H1 (cell line): ENCODE measurements around the gene SMYD3. TPM values are rescaled to one million over a fixed set of nuclear protein-coding genes. Genes with fewer than 3 reads are reported as not detected.
"Not testable (repeated sequence)": the region's sequence is repeated elsewhere in the genome, so short reads cannot be mapped to it uniquely, and the experiment has no call there.

Experiments used
- CTCF ChIA-PET: fragments of 300-600 bp; sonication (Branson Sonifier 250); formaldehyde crosslinking; loops from one replicate; lab custom pipeline; 2021; ENCODE audit not compliant: partially characterized antibody; lab: Charles Lee
- POLR2A ChIA-PET: fragments of 300-600 bp; sonication (Branson Sonifier 250); formaldehyde crosslinking; loops from one replicate; lab custom pipeline; 2021; ENCODE audit warnings: inconsistent platforms; ENCODE audit not compliant: partially characterized antibody; lab: Charles Lee
- DNase-seq, 2 experiments: peaks; one replicate each; pipeline versions ENCODE4 v3.0.0 to v3.0.0-alpha.2; 2010 to 2022; ENCODE audit warnings: low spot score in 2 of 2, low read depth in 1 of 2, mixed read lengths in 1 of 2
- FAIRE-seq: peaks from 2 replicates; lab custom pipeline; 2011; peaks lifted over from hg19 to GRCh38; lab: Jason Lieb, UNC
- H2AFZ ChIP-seq: 2 replicates; pipeline ENCODE4 v1.8.1; 2012; ENCODE audit warnings: low read length, inconsistent platforms
- H2AK5ac ChIP-seq: 2 replicates; pipeline ENCODE4 v1.6.1; 2013; ENCODE audit warnings: low read depth, low read length
- H2BK120ac ChIP-seq: replicated peaks from 2 replicates; pipeline ENCODE3; 2013; ENCODE audit warnings: low read depth, low read length, inconsistent platforms
- H2BK12ac ChIP-seq: 2 replicates; pipeline ENCODE4 v1.6.1; 2013; ENCODE audit warnings: low read depth, low read length
- H2BK15ac ChIP-seq: 2 replicates; pipeline ENCODE4 v1.6.1; 2013; ENCODE audit warnings: low read length
- H2BK20ac ChIP-seq: 2 replicates; pipeline ENCODE4 v1.6.1; 2013; ENCODE audit warnings: low read length
- H2BK5ac ChIP-seq: 2 replicates; pipeline ENCODE4 v1.6.1; 2013; ENCODE audit warnings: low read depth, low read length
- H3K14ac ChIP-seq: 2 replicates; pipeline ENCODE4 v1.6.1; 2013; ENCODE audit warnings: inconsistent platforms; ENCODE audit not compliant: insufficient read length
- H3K18ac ChIP-seq: 2 replicates; pipeline ENCODE4 v1.6.1; 2013; ENCODE audit warnings: low read length; ENCODE audit errors: extremely low read depth
- H3K23ac ChIP-seq: 2 replicates; pipeline ENCODE4 v1.6.1; 2013; ENCODE audit warnings: inconsistent platforms; ENCODE audit not compliant: insufficient read length
- H3K23me2 ChIP-seq: 2 replicates; pipeline ENCODE4 v1.6.1; 2013; ENCODE audit warnings: low read depth, low read length
- H3K27ac ChIP-seq: 2 replicates; pipeline ENCODE4 v1.6.1; 2011; ENCODE audit warnings: low read depth, low read length, inconsistent platforms
- H3K27me3 ChIP-seq, 4 experiments: replicated peaks in 1 of 4; 1 replicate in 1 of 4; 2 replicates in 3 of 4; pipeline versions ENCODE4 v1.6.1 to v1.8.1; 2011 to 2013; ENCODE audit warnings: low read length in 3 of 4, mild to moderate bottlenecking in 3 of 4, inconsistent platforms in 2 of 4, mixed read lengths in 2 of 4, moderate library complexity in 1 of 4; ENCODE audit not compliant: control insufficient read depth in 3 of 4, insufficient read depth in 3 of 4; ENCODE audit errors: extremely low read depth in 1 of 4
- H3K36me3 ChIP-seq, 4 experiments: 2 replicates each; pipeline versions ENCODE4 v1.6.1 to v1.8.1; 2011 to 2013; ENCODE audit warnings: mild to moderate bottlenecking in 4 of 4, low read length in 3 of 4, moderate library complexity in 2 of 4, control low read depth in 1 of 4, inconsistent platforms in 1 of 4; ENCODE audit not compliant: insufficient read depth in 4 of 4, control insufficient read depth in 2 of 4
- H3K4ac ChIP-seq: replicated peaks from 2 replicates; pipeline ENCODE3; 2013; ENCODE audit warnings: low read length, low read depth, mixed read lengths, inconsistent platforms; ENCODE audit not compliant: insufficient read length
- H3K4me1 ChIP-seq, 4 experiments: replicated peaks in 1 of 4; 1 replicate in 1 of 4; 2 replicates in 3 of 4; pipeline versions ENCODE4 v1.6.1 to v1.8.1; 2011 to 2013; ENCODE audit warnings: low read length in 3 of 4, inconsistent platforms in 2 of 4, mixed read lengths in 1 of 4; ENCODE audit not compliant: insufficient read depth in 4 of 4, control insufficient read depth in 3 of 4
- H3K4me2 ChIP-seq, 2 experiments: 2 replicates each; pipeline versions ENCODE4 v1.6.1 to v1.8.1; 2011 to 2013; ENCODE audit warnings: low read depth in 2 of 2, low read length in 2 of 2, control low read depth in 1 of 2, inconsistent platforms in 1 of 2, mild to moderate bottlenecking in 1 of 2; ENCODE audit not compliant: insufficient read depth in 1 of 2
- H3K4me3 ChIP-seq, 4 experiments: fragments of 200-600, 300-600 bp in 1 of 4; sonication (generic), shearing (Covaris generic), sonication (Bioruptor Twin) in 1 of 4; 2 replicates each; pipeline versions ENCODE4 v1.5.1 to v1.8.1; 2011 to 2016; ENCODE audit warnings: low read length in 4 of 4, low read depth in 3 of 4, control low read depth in 2 of 4, inconsistent platforms in 2 of 4, mild to moderate bottlenecking in 2 of 4, mixed read lengths in 1 of 4, moderate library complexity in 1 of 4; ENCODE audit not compliant: insufficient read depth in 2 of 4; ENCODE audit errors: extremely low read depth in 1 of 4
- H3K56ac ChIP-seq: replicated peaks from 2 replicates; pipeline ENCODE3; 2013; ENCODE audit warnings: low read depth, mild to moderate bottlenecking, mixed read lengths, low read length, inconsistent platforms; ENCODE audit not compliant: insufficient read length
- H3K79me1 ChIP-seq: 2 replicates; pipeline ENCODE4 v1.6.1; 2013; ENCODE audit warnings: low read depth, low read length, control low read depth
- H3K79me2 ChIP-seq, 2 experiments: 2 replicates each; pipeline versions ENCODE4 v1.6.1 to v1.8.1; 2012 to 2013; ENCODE audit warnings: low read length in 2 of 2, mild to moderate bottlenecking in 2 of 2, inconsistent platforms in 1 of 2; ENCODE audit not compliant: insufficient read depth in 2 of 2, control insufficient read depth in 1 of 2
- H3K9ac ChIP-seq, 4 experiments: replicated peaks in 1 of 4; 1 replicate in 1 of 4; 2 replicates in 3 of 4; pipeline versions ENCODE4 v1.6.1 to v1.8.1; 2011 to 2013; ENCODE audit warnings: low read depth in 3 of 4, low read length in 3 of 4, control low read depth in 2 of 4, mild to moderate bottlenecking in 2 of 4, moderate library complexity in 2 of 4, inconsistent platforms in 1 of 4; ENCODE audit errors: extremely low read depth in 1 of 4
- H3K9me3 ChIP-seq, 2 experiments: 2 replicates each; pipeline versions ENCODE4 v1.6.1 to v1.8.1; 2012 to 2013; ENCODE audit warnings: mild to moderate bottlenecking in 2 of 2, moderate library complexity in 2 of 2, control low read depth in 1 of 2, inconsistent platforms in 1 of 2, low read depth in 1 of 2, low read length in 1 of 2, mixed read lengths in 1 of 2; ENCODE audit not compliant: insufficient read depth in 2 of 2
- H4K20me1 ChIP-seq, 2 experiments: replicated peaks in 1 of 2; 2 replicates each; pipeline versions ENCODE3 to v1.8.1; 2011 to 2013; ENCODE audit warnings: inconsistent platforms in 2 of 2, low read length in 2 of 2, mild to moderate bottlenecking in 1 of 2; ENCODE audit not compliant: insufficient read depth in 2 of 2, control insufficient read depth in 1 of 2
- H4K5ac ChIP-seq: 2 replicates; pipeline ENCODE4 v1.6.1; 2013; ENCODE audit warnings: low read length, low read depth, mixed read lengths, inconsistent platforms; ENCODE audit not compliant: insufficient read length
- H4K8ac ChIP-seq: 2 replicates; pipeline ENCODE4 v1.8.0; 2013; ENCODE audit warnings: mild to moderate bottlenecking, moderate library complexity, low read length, inconsistent platforms; ENCODE audit not compliant: insufficient read depth; ENCODE audit errors: extremely low read depth
- H4K91ac ChIP-seq: replicated peaks from 2 replicates; pipeline ENCODE3; 2013; ENCODE audit warnings: low read length, mixed read lengths, inconsistent platforms; ENCODE audit not compliant: insufficient read length
- WGBS, 2 experiments: shearing (Covaris generic) in 1 of 2; methylation state at CpG; one replicate each; pipeline versions ENCODE4 v1.1.6 to v1.1.7; 2013 to 2015; ENCODE audit warnings: low lambda C conversion rate in 2 of 2, mixed read lengths in 2 of 2, inconsistent platforms in 1 of 2, low coverage in 1 of 2, missing lambda C conversion rate in 1 of 2; ENCODE audit not compliant: insufficient replicate concordance in 2 of 2, insufficient coverage in 1 of 2, insufficient read length in 1 of 2; ENCODE audit errors: extremely low coverage in 1 of 2, missing lambda C conversion rate in 1 of 2; 5-methylcytosine and 5-hydroxymethylcytosine counted together
- polyA plus RNA-seq, 7 experiments: library from polyadenylated mRNA; depleted of rRNA in 3 of 7; stranded (reverse) in 5 of 7; unstranded in 2 of 7; fragments of >200 nt in 5 of 7; fragments of 200-250 nt in 2 of 7; gene quantifications; 1 replicate in 5 of 7; 2 replicates in 1 of 7; 4 replicates in 1 of 7; pipeline versions ENCODE4 v1.2.1 to v1.2.3, GENCODE V29; 2011 to 2013; ENCODE audit warnings: missing spikeins in 2 of 7, mixed read lengths in 2 of 7
- total RNA-seq: library from RNA; stranded (reverse); fragmentation: NEBNext Ultra II Directional; extraction: Animal tissue kit (Norgen Biotek cat#: 25700); gene quantifications from 2 replicates; pipeline ENCODE4 v1.2.1, GENCODE V29; 2021

The SMYD3 gene
- total and polyA plus RNA-seq, 2 of the 8 experiments (the other 6 are each of a cell fraction or from before 2014, with no cell fraction given): 17.3 to 25.4 TPM

DNA sequence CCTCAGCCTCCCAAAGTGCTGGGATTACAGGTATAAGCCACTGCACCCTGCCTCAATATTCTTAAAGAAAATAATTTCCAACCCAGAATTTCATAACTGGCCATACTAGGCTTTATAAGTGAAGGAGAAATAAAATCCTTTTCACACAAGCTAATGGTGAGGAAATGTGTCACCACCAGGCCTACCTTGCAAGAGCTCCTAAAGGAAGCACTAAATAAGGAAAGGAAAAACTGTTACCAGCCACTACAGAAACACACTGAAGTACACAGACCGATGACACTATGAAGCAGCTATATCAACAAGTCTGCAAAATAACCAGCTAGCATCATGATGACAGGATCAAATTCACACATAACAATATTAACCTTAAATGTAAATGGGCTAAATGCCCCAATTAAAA lies 565.3 kb downstream of the SMYD3 start:
- H2AK5ac ChIP-seq, H3K9ac ChIP-seq, H3K4me3 ChIP-seq, H3K56ac ChIP-seq, H3K79me2 ChIP-seq, H4K8ac ChIP-seq, H3K23ac ChIP-seq, H2BK20ac ChIP-seq, H3K9me3 ChIP-seq, H2BK15ac ChIP-seq, H3K14ac ChIP-seq, H4K91ac ChIP-seq, H3K23me2 ChIP-seq, H2BK5ac ChIP-seq, DNase-seq, H3K18ac ChIP-seq, H3K36me3 ChIP-seq, POLR2A ChIA-PET, H3K4me1 ChIP-seq, H4K5ac ChIP-seq, H2BK12ac ChIP-seq, FAIRE-seq, H2AFZ ChIP-seq, H3K27ac ChIP-seq, H3K4ac ChIP-seq, H3K4me2 ChIP-seq, H2BK120ac ChIP-seq, H3K79me1 ChIP-seq, H3K27me3 ChIP-seq, H4K20me1 ChIP-seq: not testable (repeated sequence)
- CTCF ChIA-PET: interaction anchor here (1.4 to 1.5 kb wide), 2 partner anchors 53 to 55 kb away, joined by 3 to 4 read pairs; no protein-coding TSS in a partner anchor
- whole genome bisulfite sequencing, 2 experiments: 88% methylated on average over 1 of the region's 1 CpG; no CpG with 5 or more reads in 1 of the 2 experiments
